DMS79 treated with DMSO at 0.1 percent for 48 hours (cell line): Measurements from ENCODE around the gene IFT27.

Experiments used
- DNase-seq: peaks from one replicate; lab custom pipeline; 2025; lab: John Stamatoyannopoulos, UW

IFT27 gene

GRCh38 chr22:36796552-36797175 is 20.7 kb upstream of the IFT27 start:
- no peak for DNase-seq

GRCh38 chr22:36795633-36796032 is 19.7 kb upstream of the IFT27 start:
- peak; percentile 8 for DNase-seq

- DNase-seq, result no peak
Observed at GRCh38 chr22:36790648-36791047, 14.7 kb upstream of the IFT27 start.

- peak; percentile 27 for DNase-seq
Observed at GRCh38 chr22:36787204-36787988, 11.5 kb upstream of the IFT27 start.

GRCh38 chr22:36783743-36784142 is 7.8 kb upstream of the IFT27 start:
- no peak for DNase-seq

GRCh38 chr22:36781656-36782627 is 6.0 kb upstream of the IFT27 start:
- peak; percentile 38 for DNase-seq

GRCh38 chr22:36778020-36778419 is 2.1 kb upstream of the IFT27 start:
- DNase-seq, result no peak

- DNase-seq, result no peak
Observed at GRCh38 chr22:36776722-36777121, 803 bp upstream of the IFT27 start.

GRCh38 chr22:36775586-36775963 is 344 bp downstream of the IFT27 start:
- no peak for DNase-seq

- DNase-seq, result no peak
Observed at GRCh38 chr22:36773935-36774334, 2.0 kb downstream of the IFT27 start.

GRCh38 chr22:36772451-36772850 is 3.5 kb downstream of the IFT27 start:
- DNase-seq, result no peak

GRCh38 chr22:36771356-36772063 is 4.4 kb downstream of the IFT27 start:
- no peak for DNase-seq

GRCh38 chr22:36770513-36771231 is 5.2 kb downstream of the IFT27 start:
- DNase-seq, result no peak

GRCh38 chr22:36769541-36770512 is 6.1 kb downstream of the IFT27 start:
- DNase-seq, result no peak

GRCh38 chr22:36768616-36769015 is 7.3 kb downstream of the IFT27 start:
- DNase-seq, result no peak

GRCh38 chr22:36768141-36768540 is 7.8 kb downstream of the IFT27 start:
- DNase-seq, result no peak

GRCh38 chr22:36767035-36767775 is 8.7 kb downstream of the IFT27 start:
- DNase-seq, result no peak

- DNase-seq, result no peak
Observed at GRCh38 chr22:36765943-36766450, 9.9 kb downstream of the IFT27 start.
